LNCAP (cell line): Measurements from ENCODE around the gene MXRA7.

Experiments
- TF ChIP-seq, protein P1 (sequence below): fragments of 450-650 bp; IDR thresholded peaks from 2 replicates; pipeline ENCODE4 v1.5.1; 2017; ENCODE audit warnings: mild to moderate bottlenecking

The MXRA7 gene

GRCh38 chr17:76683011-76683755 lies 27.6 kb downstream of the MXRA7 start:
- TF ChIP-seq, protein P1, sequence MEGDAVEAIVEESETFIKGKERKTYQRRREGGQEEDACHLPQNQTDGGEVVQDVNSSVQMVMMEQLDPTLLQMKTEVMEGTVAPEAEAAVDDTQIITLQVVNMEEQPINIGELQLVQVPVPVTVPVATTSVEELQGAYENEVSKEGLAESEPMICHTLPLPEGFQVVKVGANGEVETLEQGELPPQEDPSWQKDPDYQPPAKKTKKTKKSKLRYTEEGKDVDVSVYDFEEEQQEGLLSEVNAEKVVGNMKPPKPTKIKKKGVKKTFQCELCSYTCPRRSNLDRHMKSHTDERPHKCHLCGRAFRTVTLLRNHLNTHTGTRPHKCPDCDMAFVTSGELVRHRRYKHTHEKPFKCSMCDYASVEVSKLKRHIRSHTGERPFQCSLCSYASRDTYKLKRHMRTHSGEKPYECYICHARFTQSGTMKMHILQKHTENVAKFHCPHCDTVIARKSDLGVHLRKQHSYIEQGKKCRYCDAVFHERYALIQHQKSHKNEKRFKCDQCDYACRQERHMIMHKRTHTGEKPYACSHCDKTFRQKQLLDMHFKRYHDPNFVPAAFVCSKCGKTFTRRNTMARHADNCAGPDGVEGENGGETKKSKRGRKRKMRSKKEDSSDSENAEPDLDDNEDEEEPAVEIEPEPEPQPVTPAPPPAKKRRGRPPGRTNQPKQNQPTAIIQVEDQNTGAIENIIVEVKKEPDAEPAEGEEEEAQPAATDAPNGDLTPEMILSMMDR = no peak; the same call in 1 of the 2 replicates

DNA sequence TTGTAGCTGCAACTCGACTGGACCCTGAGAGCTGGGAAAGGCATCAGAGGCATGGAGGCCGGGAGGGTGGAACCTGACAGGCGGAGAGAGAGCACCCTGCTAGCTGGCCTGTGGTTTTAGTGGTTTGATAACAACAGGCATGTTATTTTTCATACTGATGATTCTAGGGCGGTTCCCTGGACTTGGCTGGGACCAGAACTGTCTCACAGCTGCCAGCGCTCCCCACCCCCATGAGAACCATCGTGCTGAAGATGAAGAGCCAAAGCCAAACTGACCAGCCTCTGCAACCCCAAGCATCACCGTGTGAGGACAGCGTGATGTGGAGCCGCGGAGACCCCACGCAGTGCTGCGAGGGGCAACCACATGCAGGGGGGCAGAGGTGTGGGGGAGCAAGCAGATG lies 28.5 kb downstream of the MXRA7 start:
- TF ChIP-seq, protein P1 = no peak

GRCh38 chr17:76681222-76682137 lies 29.3 kb downstream of the MXRA7 start:
- TF ChIP-seq, protein P1 = peak; percentile 86

GRCh38 chr17:76679239-76679638 lies 31.5 kb downstream of the MXRA7 start:
- TF ChIP-seq, protein P1 = no peak

DNA sequence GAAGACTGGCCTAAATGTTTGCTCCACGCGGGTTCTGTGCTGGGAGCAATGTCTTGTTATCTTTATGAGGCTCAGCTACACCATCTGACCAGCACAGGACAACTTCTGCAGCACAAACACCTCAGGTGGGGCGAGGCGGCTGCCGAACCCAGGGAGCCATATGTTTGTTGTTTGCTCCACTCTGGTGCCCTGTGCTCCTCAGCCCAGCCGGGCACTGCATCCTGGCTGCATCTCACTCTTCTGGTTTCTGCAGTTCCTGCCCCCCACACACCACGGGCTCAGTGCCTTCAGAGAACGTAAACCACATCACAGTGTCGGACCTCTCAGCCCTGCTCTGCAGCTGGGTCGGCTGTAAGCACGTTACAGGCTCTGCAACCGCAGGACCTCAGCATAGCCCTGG lies 32.4 kb downstream of the MXRA7 start:
- TF ChIP-seq, protein P1 = no peak

DNA sequence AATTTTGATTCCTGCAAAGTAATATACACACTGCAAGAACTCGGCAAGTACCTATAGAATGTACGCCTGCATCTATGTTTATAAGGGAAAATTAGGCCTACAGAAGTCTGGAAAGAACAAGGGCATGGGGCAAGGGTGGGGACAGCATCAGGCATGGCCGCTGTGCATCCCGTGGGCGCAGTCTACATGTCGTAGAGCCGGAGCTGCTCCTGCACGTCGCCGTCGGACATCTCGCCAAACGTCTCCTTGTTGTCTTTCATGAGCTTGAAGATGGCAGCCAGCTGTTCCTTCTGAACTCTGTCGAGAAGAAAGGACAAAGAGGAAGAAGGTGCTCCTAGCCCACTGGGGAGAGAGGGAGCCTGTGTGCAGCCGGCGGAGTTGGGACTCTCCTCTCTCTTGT lies 33.4 kb downstream of the MXRA7 start:
- TF ChIP-seq, protein P1 = no peak

GRCh38 chr17:76676629-76677028 lies 34.1 kb downstream of the MXRA7 start:
- TF ChIP-seq, protein P1 = no peak
